GM21619 (cell line): ENCODE data around the gene SERPINB11.
"Not testable (repeated sequence)": the region's sequence is repeated elsewhere in the genome, so short reads cannot be mapped to it uniquely, and the experiment has no call there.

Experiments used
- ATAC-seq: cut with Tn5 transposase; IDR thresholded peaks from one replicate; pipeline ENCODE4 v1.9.1; 2021; ENCODE audit not compliant: unreplicated experiment

SERPINB11 gene

DNA sequence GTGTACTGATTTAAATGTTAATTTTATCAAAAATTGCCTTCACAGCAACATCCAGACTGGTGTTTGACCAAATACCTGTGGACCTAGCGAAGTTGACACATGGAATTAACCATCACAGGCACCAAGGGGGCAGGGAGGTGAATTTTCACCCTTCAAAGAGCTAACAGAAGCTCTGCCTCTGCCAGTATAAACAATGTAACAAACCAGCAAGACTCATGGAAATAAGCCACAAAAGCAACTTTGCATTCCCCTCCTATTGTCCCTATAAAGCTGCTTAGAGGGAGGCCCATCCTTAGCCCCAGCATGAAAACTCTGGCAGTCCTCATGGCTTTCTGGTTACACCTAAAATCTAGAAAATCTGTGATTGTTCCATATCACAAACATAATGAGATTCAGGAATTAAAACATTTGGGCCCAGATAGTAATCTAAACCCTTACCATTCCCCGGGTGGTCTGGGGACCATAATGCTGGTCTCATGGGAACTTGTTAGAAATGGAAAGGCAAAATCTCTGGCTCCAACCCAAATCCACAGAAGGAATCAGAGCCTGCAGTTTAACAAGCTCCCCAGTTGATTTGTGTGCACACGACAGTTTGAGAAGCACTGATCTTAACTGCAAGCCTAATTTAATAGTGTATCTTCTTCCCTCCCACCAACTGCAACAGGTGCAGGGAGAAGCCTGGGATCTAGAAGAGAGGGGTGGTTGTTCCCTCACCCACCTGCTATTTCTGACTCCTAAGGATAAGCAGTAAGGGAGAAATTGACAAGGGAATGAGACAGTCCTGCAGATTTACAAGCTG lies 23.1 kb downstream of the SERPINB11 start:
- no peak for ATAC-seq

DNA sequence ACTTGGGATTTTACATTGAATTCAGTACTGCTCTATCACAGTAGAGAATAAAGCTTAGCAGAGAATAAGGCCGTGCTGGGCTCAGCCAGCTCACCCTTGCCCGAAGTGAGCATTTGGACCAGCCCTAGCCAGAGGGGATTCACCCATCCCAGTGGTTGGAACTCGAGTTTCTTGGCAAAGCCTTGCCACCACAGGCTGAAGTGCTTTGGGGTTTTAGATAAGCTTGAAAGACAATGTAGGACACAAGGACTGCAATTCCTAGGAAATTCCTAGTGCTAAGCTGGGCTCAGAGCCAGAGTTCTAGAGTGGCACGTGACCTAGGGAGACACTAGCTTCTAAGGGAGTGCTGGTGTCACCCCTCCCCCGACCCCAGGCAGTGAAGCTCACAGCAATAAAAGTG lies 28.0 kb downstream of the SERPINB11 start:
- ATAC-seq: no peak

DNA sequence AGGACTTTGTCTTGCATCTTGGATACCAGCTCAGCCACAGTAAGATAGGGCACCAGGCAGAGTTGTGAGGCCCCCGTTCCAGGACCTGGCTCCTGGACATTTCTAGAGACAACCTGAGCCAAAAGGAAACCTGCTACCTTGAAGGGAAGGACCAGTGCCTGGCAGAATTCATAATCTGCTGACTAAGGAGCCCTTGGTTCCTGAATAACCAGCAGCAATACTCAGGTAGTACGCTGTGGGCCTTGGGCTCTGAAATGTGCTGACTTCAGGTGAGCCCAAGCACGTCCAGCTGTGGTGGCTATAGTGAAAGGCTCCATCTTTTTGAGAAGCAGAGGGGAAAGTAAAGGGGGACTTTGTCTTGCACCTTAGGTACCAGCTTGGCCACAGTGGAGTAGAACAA lies 28.5 kb downstream of the SERPINB11 start:
- ATAC-seq: no peak

DNA sequence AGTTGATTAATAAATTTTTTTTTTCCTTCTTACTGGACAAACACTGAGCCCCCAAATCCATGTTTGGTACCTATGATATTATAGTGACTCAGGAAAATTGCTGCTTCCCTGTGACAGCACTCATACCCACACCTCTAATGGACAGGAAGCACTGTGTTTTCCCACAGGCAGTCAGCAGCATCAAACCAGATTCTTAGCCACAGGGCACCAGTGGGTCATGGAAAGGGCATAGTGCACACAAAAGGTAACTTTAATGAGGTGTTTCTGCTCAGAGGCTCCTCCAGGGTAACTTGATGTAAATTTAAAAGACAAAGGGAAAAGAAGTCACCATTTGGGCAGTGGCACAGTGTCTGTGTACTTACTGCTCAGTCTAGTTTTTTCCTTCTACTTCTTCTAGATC lies 34.1 kb downstream of the SERPINB11 start:
- ATAC-seq: no peak

DNA sequence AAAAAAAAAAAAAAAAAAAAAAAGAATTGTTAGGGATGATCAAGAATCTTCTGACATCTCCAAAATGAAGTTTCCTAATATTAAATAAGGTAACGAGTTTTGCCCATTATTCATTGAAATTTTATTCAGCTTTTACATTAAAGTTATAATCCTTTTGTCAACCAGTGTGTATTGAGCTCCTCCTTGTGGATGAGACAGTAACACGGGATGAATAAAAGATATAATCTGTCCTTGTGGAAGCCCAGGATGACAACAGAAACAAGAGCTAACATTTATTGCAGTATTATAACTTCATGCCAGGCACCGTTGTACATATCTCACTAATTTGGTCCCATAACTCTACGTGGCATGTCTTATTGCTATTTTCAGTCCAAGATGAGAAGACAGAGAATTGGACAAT lies 39.0 kb downstream of the SERPINB11 start:
- no peak for ATAC-seq

DNA sequence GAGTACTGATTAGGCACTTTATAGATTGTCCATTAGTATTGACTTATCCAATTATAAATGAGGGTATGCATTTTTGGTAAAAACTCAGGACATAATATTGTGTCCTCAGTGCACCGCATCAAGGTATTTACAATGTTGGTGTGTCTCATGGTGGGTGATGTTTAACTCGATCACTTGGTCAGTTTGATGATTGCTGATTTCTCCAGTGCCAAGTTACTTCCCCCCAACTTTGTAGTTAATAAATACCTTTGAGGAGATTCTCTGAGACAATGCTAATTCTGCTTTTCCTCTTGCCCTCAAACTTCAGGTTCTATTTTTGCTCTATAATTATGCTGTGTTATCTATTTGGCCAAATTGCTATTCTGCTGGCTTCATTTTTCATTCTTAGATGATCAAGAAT lies 44.2 kb downstream of the SERPINB11 start:
- ATAC-seq: no peak

DNA sequence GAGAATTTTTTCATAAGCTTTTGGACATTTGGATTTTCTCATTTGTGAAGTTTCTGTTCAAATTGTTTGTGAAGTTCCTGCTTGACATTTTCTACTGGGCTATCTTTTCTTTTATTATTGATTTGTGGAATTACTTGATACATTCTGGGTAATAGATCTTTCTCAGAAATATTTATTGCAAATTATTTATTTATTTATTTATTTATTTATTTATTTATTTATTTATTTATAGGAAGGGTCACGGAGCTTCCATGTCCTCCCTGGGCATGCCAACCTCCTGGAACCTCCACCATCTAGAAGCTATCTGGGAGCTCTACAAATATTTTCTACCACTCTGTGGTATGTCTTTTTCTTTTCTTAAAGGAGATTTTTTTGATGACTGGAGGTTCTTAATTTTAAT lies 46.7 kb downstream of the SERPINB11 start:
- ATAC-seq: no peak

DNA sequence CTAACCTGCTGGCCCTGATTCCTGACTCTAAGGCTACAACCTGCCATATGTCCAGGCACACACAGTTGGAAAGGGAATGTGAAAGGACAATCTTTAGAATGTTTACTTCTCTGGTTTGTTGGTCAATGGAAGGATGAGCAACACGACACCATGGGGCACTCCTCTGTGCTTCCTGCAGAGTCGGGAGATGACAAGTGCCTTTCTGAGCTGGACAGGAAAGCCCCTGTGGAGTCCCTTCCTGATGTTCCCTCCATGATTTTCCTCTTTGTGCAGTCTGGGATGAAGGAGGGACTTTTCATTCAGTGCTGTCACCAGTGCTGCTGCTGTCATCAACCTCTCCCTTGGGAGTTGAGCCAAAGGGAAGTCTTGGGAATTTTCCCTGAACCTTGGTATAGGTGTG lies 49.9 kb downstream of the SERPINB11 start:
- no peak for ATAC-seq

DNA sequence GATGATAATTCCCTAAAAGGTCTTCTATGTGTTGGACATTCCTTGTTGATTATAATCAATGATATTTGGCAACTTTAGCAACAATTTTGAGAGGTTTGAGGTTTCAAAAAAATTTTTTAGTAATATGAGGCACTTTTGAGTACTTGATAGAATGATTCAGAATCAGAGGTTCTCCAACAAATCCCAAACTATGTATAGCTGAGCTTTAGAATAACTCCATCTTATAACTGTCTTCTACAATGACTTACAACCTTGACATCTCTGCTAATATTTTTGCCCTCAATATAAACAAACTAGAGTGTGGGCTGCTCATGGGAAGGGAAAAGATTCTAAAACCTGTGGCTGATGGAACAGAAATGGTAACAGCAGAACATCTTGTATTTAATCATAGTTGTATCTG lies 50.9 kb downstream of the SERPINB11 start:
- no peak for ATAC-seq

DNA sequence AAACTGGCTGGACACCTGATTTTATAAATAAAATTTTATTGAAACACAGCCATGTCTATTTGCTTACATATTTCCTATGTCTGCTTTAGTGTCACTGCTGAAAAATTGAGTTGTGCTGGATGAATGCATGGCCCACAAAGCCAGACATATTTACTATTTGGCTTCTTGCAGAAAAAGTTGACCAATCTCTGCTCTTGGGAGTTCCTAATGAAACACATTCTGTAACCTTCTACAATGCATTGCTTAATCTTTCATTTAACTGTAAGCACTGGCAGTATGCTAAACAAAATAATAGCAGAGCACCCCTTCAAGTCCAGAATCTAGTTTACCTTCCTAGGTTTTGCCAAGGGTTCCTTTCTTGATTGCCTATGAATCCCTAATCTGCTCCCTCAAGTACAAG lies 54.8 kb downstream of the SERPINB11 start:
- no peak for ATAC-seq

DNA sequence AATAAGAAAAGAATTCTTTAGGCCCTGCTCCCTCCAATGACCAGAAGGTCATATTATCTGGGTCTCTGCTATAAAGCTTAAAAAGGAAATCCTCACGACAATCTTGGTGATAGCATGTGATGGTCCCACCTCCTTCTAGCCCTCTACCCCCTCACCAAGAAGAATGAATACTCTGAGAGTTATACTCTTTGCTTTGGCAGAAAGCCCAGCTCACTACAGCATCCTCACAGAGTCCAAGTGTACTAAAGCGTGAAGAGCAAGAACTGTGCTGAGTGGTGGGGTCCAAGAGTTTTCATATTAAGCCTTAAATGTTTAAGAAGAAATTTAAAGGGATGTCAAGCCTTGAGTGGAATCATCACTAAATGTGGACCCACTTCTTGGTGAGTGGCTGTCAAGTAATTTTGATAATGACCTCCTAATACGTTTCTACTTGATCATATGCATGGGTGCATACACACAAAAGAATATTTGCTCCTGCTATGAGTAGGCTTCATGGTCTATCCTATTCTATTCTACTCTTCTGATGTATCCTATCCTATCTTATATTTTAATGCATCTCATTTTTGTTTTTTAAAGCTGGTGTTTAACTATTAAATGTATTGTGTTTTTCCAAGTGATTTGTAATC lies 56.0 kb downstream of the SERPINB11 start:
- no peak for ATAC-seq

DNA sequence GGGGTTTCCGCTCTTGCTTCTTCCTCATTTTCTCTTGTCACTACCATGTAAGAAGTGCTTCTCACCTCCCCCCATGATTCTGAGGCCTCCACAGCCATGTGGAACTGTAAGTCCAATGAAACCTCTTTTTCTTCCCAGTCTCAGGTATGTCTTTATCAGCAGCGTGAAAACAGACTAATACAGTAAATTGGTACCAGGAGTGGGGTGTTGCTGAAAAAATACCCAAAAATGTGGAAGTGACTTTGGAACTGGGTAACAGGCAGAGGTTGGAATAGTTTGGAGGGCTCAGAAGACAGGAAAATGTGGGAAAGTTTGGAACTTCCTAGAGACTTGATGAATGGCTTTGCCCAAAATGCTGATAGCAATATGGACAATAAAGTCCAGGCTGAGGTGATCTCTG lies 57.0 kb downstream of the SERPINB11 start:
- not testable (repeated sequence) for ATAC-seq

DNA sequence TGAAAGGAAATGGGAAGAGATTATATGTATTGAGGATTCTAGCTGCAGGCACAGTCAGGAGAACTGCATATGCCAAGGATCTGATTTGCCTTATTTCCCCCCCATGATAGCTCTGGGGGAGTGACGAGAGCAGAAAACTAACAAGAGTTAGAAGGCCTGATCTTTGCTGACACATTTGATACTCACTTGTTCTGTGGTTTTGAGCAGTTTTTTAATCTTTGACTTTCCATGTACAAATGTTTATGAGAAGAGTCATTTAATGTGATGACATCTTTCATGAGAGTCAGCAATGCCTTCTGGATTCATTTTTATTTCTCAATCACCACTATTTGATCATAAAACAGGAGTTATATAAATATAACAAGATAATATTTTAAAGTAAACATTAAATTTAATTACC lies 59.8 kb downstream of the SERPINB11 start:
- no peak for ATAC-seq

DNA sequence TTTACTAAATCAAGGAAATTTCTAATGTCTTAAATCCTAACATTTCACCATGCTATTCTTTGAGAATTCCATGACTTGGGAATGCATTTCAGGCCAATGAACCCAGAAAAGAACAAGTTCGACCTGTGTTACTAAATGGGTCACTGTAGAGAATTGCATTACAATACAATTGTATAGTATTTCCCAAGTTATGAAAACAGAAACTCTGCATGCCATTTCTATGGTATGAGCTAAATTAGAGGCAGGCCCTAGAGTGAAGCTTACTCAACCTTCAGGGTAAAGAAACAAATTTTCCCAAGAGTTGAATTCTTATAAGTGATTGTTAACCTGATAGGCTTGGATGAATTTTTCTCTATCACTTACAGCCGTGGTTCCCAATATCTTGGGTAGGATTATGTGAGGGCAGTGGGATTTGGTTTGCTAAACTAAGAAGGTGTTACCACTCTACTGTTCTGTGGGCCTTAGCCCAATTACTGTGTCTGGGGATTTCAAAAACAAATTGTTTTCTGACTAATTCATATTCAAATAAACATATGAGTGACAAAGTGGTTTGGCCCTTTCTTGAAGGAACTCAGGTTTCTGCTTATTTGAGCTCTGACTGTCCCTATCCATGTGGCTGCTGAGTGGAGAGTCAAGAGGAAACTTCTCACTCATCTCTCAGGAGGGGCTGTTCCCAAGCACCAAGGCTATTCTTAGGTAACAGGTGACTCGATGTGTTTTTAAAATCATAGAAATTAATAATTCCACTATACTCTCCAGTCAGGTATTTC lies 61.3 kb downstream of the SERPINB11 start:
- no peak for ATAC-seq

DNA sequence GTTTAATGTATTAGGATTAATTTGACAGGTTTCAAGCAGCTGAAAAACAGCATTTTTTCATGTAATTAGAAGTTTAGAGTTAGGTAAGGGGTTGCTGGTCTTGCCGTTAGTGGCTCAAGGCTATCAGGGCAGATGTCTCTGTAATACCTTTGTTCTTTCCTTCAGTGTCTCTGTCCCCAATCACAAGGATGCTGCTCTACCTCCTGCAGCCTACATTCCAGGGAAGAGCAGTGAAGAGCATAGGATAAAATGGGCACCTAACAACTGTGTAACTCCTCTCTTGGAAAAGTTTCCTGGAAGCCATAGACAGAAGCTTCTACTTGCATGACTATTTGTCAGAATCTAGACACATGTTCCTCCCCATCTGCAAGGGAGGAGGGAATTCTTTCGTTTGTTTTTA lies 63.1 kb downstream of the SERPINB11 start:
- no peak for ATAC-seq
